ENCODE results near the gene ARTN. TPM values are rescaled to one million over a fixed set of nuclear protein-coding genes. Genes with fewer than 3 reads are reported as not detected.

ARTN gene
- total RNA-seq, 4 donors from 2014 or later = 0.94 TPM; not detected in 3

DNA sequence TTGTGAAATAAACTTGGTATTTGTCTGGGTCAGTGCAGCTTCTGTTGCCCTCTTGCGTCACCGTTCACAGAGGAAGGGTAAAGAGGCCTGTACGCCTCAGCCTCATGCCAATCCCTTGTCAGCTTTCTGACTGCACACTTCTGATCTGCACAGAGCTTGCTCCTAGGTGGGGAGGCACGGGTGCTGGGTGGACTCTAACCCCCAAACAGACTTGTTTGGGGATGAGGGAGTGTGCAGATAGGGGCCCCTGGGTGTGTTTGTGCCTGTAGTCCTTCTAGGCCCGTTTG, 44.6 kb downstream of the ARTN start:
- Histone ChIP-seq H3K27ac (peak overlapping the region in 1 of 4 donors; percentile 57), H3K4me3 (peak overlapping the region in 2 of 4 donors; percentile 59 to 83), H3K27me3 (no peaks in the 10 kb centered on the region), H3K36me3 (peaks cover 0 to 25% (median 0%) of the 10 kb centered on the region in 3 donors), H3K4me1 (peaks cover 10 to 55% (median 14%) of the 10 kb centered on the region in 4 donors), H3K9me3 (no peaks in the 10 kb centered on the region)
- no peak for DNase-seq
- TF ChIP-seq POLR2A (IDR thresholded peaks at IDR 0.05) = no peak
- TF ChIP-seq, protein P1, sequence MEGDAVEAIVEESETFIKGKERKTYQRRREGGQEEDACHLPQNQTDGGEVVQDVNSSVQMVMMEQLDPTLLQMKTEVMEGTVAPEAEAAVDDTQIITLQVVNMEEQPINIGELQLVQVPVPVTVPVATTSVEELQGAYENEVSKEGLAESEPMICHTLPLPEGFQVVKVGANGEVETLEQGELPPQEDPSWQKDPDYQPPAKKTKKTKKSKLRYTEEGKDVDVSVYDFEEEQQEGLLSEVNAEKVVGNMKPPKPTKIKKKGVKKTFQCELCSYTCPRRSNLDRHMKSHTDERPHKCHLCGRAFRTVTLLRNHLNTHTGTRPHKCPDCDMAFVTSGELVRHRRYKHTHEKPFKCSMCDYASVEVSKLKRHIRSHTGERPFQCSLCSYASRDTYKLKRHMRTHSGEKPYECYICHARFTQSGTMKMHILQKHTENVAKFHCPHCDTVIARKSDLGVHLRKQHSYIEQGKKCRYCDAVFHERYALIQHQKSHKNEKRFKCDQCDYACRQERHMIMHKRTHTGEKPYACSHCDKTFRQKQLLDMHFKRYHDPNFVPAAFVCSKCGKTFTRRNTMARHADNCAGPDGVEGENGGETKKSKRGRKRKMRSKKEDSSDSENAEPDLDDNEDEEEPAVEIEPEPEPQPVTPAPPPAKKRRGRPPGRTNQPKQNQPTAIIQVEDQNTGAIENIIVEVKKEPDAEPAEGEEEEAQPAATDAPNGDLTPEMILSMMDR (IDR thresholded peaks at IDR 0.05) = no peak

DNA sequence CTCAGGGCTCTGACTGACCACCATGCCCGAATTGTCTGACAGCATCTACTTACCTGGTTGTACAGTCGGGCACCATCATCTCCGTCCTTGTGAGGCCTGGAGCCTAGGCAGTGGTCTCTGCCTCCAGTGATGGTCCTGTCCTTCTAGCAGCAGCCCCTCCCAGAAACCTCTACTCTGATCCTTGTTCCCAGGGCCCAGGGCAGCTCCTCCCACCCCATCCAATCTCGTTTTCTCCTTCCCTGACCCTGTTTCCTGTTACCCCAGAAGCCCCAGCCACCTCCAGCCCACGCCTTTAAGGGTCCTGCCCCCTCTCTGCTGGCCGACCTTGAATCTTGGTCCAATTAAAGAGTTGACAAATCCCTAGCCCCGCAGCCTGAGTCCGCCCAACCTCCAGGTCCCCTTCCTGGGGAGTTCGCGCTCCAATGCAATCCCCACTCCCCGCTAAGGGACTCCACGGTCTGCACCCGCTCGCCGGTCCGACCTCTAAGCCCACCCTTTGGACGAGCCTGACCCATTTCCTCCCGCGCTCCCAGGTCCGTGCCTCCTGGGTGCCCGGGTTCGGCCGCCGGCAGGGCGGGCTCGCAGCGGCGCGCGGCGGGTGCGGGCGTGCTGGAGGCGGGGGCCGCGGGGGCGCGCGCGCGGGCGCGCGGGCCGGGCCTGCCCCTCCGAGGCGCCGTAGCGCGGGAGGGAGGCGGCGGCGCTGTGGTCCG, 45.1 kb downstream of the ARTN start, which contains the start of gene B4GALT2:
B4GALT2 (plus strand) TSS at position 660 of the 710 bp plus-strand sequence. CDS start 1,951 bp downstream, outside the sequence.
- peaks cover 0 to 25% (median 0%) of the 10 kb centered on the region in 3 donors for H3K36me3 ChIP-seq
- peak within 1 kb of the TSS in 3 of 4 donors; percentile 41 to 66 (median 62) for H3K27ac ChIP-seq
- no peaks in the 10 kb centered on the region for H3K27me3 ChIP-seq
- peak within 1 kb of the TSS; percentile 44 to 83 (median 70) for H3K4me3 ChIP-seq
- H3K9me3 ChIP-seq = no peaks in the 10 kb centered on the region
- TF ChIP-seq, protein P1 (IDR thresholded peaks at IDR 0.05) = no peak
- no peak for TF ChIP-seq POLR2A (IDR thresholded peaks at IDR 0.05)
- H3K4me1 ChIP-seq = peaks cover 10 to 55% (median 14%) of the 10 kb centered on the region in 4 donors
- peak in 2 of 3 donors; percentile 61 to 73 for DNase-seq

DNA sequence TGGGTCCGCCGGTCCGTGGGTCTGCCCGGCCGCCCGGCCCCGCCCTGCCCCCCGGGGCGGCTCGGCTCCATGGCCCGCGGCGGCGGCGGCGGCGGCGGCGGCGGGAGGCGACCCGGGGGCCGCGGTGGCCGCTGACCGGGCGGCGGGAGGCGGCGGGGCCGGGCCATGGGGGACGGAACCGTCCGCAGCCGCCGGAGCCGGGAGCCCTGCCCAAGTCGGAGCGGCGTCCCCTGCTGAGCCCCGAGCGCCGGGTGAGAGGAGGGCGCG, 45.6 kb downstream of the ARTN start:
- no peak for TF ChIP-seq POLR2A (IDR thresholded peaks at IDR 0.05)
- TF ChIP-seq, protein P1 (IDR thresholded peaks at IDR 0.05) = no peak
- DNase-seq = no peak
- Histone ChIP-seq H3K9me3 (no peaks in the 10 kb centered on the region), H3K4me3 (peak overlapping the region; percentile 44 to 83 (median 70)), H3K27ac (peak overlapping the region in 3 of 4 donors; percentile 41 to 66 (median 62)), H3K27me3 (no peaks in the 10 kb centered on the region), H3K36me3 (peaks cover 0 to 25% (median 0%) of the 10 kb centered on the region in 3 donors), H3K4me1 (peaks cover 10 to 55% (median 14%) of the 10 kb centered on the region in 4 donors)

GRCh38 chr1:43979528-43980254, 46.1 kb downstream of the ARTN start:
- no peak for TF ChIP-seq POLR2A (IDR thresholded peaks at IDR 0.05)
- TF ChIP-seq, protein P1 (IDR thresholded peaks at IDR 0.05) = no peak
- Histone ChIP-seq H3K4me1 (peaks cover 10 to 55% (median 14%) of the 10 kb centered on the region in 4 donors), H3K9me3 (no peaks in the 10 kb centered on the region), H3K36me3 (peaks cover 0 to 25% (median 0%) of the 10 kb centered on the region in 3 donors), H3K27me3 (no peaks in the 10 kb centered on the region), H3K27ac (peak overlapping the region in 3 of 4 donors; percentile 41 to 66 (median 62)), H3K4me3 (peak overlapping the region; percentile 44 to 83 (median 70))
- DNase-seq = peak in 2 of 3 donors; percentile 66 to 79

GRCh38 chr1:43980255-43981134, 46.9 kb downstream of the ARTN start:
- Histone ChIP-seq H3K4me3 (peak overlapping the region in 2 of 4 donors; percentile 69 to 83), H3K36me3 (peaks cover 0 to 25% (median 0%) of the 10 kb centered on the region in 3 donors), H3K9me3 (no peaks in the 10 kb centered on the region), H3K4me1 (peaks cover 10 to 53% (median 13%) of the 10 kb centered on the region in 4 donors), H3K27me3 (no peaks in the 10 kb centered on the region), H3K27ac (peak overlapping the region in 3 of 4 donors; percentile 41 to 66 (median 62))
- no peak for DNase-seq
- TF ChIP-seq POLR2A (IDR thresholded peaks at IDR 0.05) = no peak

Data from Peyer's patch (tissue), 4 donors.